AG04450 (cell line): ENCODE measurements around the gene USH2A. TPM values are rescaled to one million over a fixed set of nuclear protein-coding genes. Genes with fewer than 3 reads are reported as not detected.

ENCODE experiments used
- CTCF ChIA-PET: fragments of 300-600, 350-600 bp; formaldehyde crosslinking; extraction: SDS; loops from one replicate; lab custom pipeline; 2022; ENCODE audit warnings: antibody characterized with exemption, inconsistent platforms; lab: Charles Lee
- POLR2A ChIA-PET: fragments of 350-600 bp; formaldehyde crosslinking; extraction: SDS; loops from one replicate; lab custom pipeline; 2021; ENCODE audit warnings: antibody characterized with exemption, inconsistent platforms; lab: Yijun Ruan, JAX
- DNase-seq: peaks from one replicate; pipeline ENCODE4 v3.0.0-alpha.2; 2011; ENCODE audit warnings: low read depth, low spot score
- H3K27ac ChIP-seq: one replicate; pipeline ENCODE4 v1.5.1; 2012; ENCODE audit warnings: low read depth, low read length, control low read depth
- H3K27me3 ChIP-seq: one replicate; pipeline ENCODE4 v1.6.0; 2012; ENCODE audit warnings: low read length; ENCODE audit not compliant: control insufficient read depth, insufficient read depth
- H3K4me3 ChIP-seq: 2 replicates; pipeline ENCODE4 v1.5.1; 2011; ENCODE audit warnings: mild to moderate bottlenecking, low read depth, low read length, control low read depth
- H3K9me3 ChIP-seq: 2 replicates; pipeline ENCODE4 v1.5.1; 2012; ENCODE audit warnings: low read length; ENCODE audit not compliant: control insufficient read depth, insufficient read depth
- CTCF ChIP-seq: IDR thresholded peaks from 2 replicates; pipeline ENCODE4 v1.5.1; 2011; ENCODE audit warnings: low read depth, low read length, control low read depth, inconsistent platforms
- polyA plus RNA-seq: library from polyadenylated mRNA; depleted of rRNA; stranded (reverse); fragments of >200 nt; gene quantifications from 2 replicates; pipeline ENCODE4 v1.2.3, GENCODE V29; 2011

Gene USH2A
- polyA plus RNA-seq, 1 experiment: 0.01 TPM

DNA sequence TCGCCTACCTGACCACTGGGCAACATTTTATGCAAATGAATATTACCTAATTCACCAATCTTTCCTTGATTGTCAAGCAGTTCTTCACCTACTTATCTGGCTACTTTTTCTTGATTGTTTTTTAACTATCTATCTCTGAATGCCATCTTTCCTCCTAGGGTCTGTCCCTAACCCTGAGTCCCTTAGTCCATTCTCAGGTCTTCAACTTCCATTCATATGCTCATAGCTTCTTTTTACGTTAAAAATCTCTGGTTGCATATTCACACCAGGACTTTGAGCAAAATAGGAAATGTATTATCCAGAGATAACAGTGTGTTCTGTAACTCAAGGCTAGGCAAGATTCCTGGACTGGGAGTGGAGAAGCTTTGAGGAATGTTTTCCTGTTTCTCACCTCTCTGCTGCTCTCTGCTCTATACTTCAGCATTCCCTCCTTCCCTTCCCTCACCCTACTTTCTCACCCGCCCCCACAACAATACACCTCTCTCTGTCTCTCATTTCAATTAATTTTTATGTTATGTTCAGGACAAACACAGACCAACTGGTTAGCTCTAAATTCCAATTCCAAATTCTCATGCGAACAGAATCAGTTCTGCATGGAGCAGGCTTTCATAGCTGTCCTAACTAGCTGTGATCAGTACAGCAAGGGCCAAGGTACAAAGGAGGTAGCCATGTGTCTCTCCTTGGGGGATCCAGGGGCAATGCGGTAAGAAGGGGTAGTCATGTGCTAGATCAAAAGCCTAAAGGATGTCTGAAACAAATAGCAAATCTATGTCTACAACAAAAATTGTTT is 278.4 kb downstream of the USH2A start:
- Histone ChIP-seq H3K27ac (no peak overlapping the region), H3K9me3 (no peaks in the 10 kb centered on the region), H3K4me3 (no peak overlapping the region), H3K27me3 (no peaks in the 10 kb centered on the region)
- CTCF ChIA-PET: interaction anchor here (1.4 kb wide), 1 partner anchor 33 kb away, joined by 3 read pairs; no protein-coding TSS in a partner anchor
- DNase-seq: no peak
- no peak for TF ChIP-seq CTCF
- POLR2A ChIA-PET: no interaction called here

GRCh38 chr1:216142921-216143320 is 280.3 kb downstream of the USH2A start:
- no peak overlapping the region for H3K4me3 ChIP-seq
- no peak overlapping the region for H3K27ac ChIP-seq
- no peaks in the 10 kb centered on the region for H3K27me3 ChIP-seq
- TF ChIP-seq CTCF: no peak
- CTCF ChIA-PET: interaction anchor here (1.5 kb wide), 1 partner anchor 78 kb away, joined by 8 read pairs; no protein-coding TSS in a partner anchor
- POLR2A ChIA-PET: no interaction called here
- no peaks in the 10 kb centered on the region for H3K9me3 ChIP-seq
- DNase-seq: no peak

DNA sequence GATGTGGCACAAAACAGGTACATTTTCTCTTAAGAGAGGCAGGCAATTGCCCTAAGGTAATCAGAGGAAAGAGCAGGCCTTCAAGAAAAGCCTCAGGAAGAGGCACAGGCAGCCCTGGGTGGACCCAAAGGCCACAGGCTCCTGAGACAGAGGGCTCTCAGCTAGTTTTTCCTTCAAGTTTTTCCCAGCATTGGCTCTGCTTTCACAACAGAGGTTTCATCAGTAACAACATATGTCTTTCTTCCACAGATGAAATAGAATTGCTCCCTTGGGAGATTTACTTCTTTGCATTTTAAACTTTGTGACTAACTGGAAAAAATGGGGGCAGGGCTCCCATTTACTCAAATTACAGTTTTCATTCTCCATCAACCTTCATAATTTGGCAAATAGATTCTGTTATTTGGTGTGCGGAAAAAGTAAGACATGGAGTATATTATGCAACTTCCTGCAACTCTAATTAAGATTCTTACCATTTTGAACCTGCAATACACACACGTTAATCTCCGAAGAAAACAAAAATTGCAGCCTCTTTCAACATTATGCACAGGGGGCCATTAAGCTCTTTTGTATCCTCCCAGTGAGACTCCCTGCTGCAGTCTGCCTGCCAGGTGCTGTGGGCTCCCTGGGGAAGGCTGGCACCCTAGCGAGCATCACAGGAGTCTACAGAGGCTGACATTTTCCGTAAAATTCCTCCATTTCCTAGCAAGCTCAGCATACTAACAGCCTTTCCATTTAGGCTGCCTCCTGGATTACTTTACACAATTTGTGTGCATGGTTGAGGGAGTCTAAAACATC is 282.3 kb downstream of the USH2A start:
- TF ChIP-seq CTCF: no peak

GRCh38 chr1:216124192-216124781 is 299.0 kb downstream of the USH2A start:
- POLR2A ChIA-PET: no interaction called here
- H3K9me3 ChIP-seq: no peaks in the 10 kb centered on the region
- CTCF ChIA-PET: interaction anchor here (0.6 to 1.1 kb wide), 3 partner anchors 97 to 599 kb away, joined by 3 to 4 read pairs (median 3); partner anchors contain the start of gene ESRRG
- H3K27me3 ChIP-seq: no peaks in the 10 kb centered on the region
- no peak overlapping the region for H3K4me3 ChIP-seq
- TF ChIP-seq CTCF: no peak
- no peak overlapping the region for H3K27ac ChIP-seq
- DNase-seq: no peak

More for the DNA sequence above, 282.3 kb downstream of the USH2A start:
- DNase-seq: no peak
- H3K27me3 ChIP-seq: no peaks in the 10 kb centered on the region
- ChIA-PET POLR2A (no interaction called here), CTCF (interaction anchor here (0.8 kb wide), 1 partner anchor 80 kb away, joined by 3 read pairs; no protein-coding TSS in a partner anchor)
- H3K4me3 ChIP-seq: no peak overlapping the region
- no peaks in the 10 kb centered on the region for H3K9me3 ChIP-seq
- no peak overlapping the region for H3K27ac ChIP-seq
